T-helper 17 cell (primary cell): ENCODE results near the gene TLDC2. TPM values are rescaled to one million over a fixed set of nuclear protein-coding genes. Genes with fewer than 3 reads are reported as not detected.
A peak's percentile ranks its signal among the peaks of the same experiment; 100 is the strongest.
"Not testable (repeated sequence)": the region's sequence is repeated elsewhere in the genome, so short reads cannot be mapped to it uniquely, and the experiment has no call there.

ENCODE experiments used
- ATAC-seq: fragments of 150-1000 bp; cut with Tn5 transposase; 2 replicates; pipeline ENCODE4 v1.10.0; 2021; ENCODE audit warnings: mild to moderate bottlenecking, moderate library complexity
- DNase-seq, 3 donors: peaks; one replicate each; pipeline versions ENCODE4 v3.0.0 to v3.0.0-alpha.2; 2020 to 2021
- H3K9me3 ChIP-seq: one replicate; pipeline ENCODE4 v1.7.0; 2013; ENCODE audit warnings: low read length, mild to moderate bottlenecking; ENCODE audit not compliant: control insufficient read depth, poor library complexity, severe bottlenecking
- H3K27ac Mint-ChIP-seq: one replicate; pipeline ENCODE4 v1.8.0; 2022; ENCODE audit warnings: mild to moderate bottlenecking, moderate library complexity, mixed read lengths
- H3K27me3 Mint-ChIP-seq: one replicate; pipeline ENCODE4 v1.8.0; 2022; ENCODE audit warnings: mixed read lengths
- H3K36me3 Mint-ChIP-seq: one replicate; pipeline ENCODE4 v1.8.0; 2022; ENCODE audit warnings: low read depth, mixed read lengths
- H3K4me1 Mint-ChIP-seq: one replicate; pipeline ENCODE4 v1.8.0; 2022; ENCODE audit warnings: mild to moderate bottlenecking, mixed read lengths
- H3K4me3 Mint-ChIP-seq: one replicate; pipeline ENCODE4 v1.8.0; 2022; ENCODE audit warnings: mild to moderate bottlenecking, moderate library complexity, mixed read lengths
- total RNA-seq, 4 donors: library from RNA in 2 of 4; stranded (reverse) in 2 of 4; gene quantifications; one replicate each; pipeline ENCODE4 v1.2.3 and lab custom pipeline; 2022 to 2026

The TLDC2 gene
- total RNA-seq, 2 donors from 2014 or later, result not detected

DNA sequence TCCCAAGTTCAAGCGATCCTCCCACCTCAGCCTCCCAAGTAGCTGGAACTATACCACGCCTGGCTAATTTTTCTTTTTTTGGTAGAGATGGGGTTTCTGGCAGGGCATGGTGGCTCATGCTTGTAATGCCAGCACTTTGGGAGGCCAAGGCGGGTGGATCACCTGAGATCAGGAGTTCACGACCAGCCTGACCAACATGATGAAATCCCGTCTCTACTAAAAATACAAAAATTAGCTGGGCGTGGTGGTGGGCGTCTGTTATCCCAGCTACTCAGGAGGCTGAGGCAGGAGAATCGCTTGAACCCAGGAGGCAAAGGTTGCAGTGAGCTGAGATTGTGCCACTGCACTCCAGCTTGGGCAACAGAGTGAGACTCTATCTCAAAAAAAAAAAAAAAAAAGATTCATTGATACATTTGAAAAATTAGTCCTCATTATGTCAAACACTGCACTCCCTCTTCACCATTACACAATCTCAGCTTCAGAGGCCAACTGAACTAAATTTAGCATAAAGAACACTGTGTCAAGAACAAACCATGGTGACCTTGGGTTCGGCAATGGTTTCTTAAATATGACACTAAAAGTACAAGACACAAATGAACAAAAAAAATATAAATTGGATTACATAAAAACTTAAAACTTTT lies 60.9 kb downstream of the TLDC2 start:
- H3K9me3 ChIP-seq, ATAC-seq, H3K36me3 Mint-ChIP-seq, DNase-seq, H3K27me3 Mint-ChIP-seq: not testable (repeated sequence)
- Mint-ChIP-seq H3K4me1 (peaks cover 35% of the 10 kb centered on the region), H3K27ac (peak overlapping the region; percentile 90), H3K4me3 (peak overlapping the region; percentile 19)

DNA sequence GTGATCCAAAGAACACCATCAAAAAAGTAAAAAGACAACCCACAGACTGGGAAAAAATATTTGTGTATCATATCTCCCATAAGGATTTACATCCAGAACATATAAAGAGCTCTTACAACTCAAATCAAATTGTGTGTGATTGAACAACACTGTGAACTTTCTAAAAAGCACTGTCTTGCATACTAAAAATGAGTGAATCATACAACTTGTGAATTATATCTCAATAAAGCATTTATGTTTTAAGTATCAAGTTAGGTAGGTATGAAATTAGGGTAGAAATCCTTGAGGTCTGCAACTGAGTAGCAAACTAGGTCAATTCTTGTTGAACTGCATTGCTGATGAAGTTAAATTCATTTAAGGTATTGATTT lies 61.4 kb downstream of the TLDC2 start:
- ATAC-seq (no peak), DNase-seq (no peak)
- Mint-ChIP-seq H3K27me3 (no peaks in the 10 kb centered on the region), H3K27ac (peak overlapping the region; percentile 90), H3K4me3 (no peak overlapping the region), H3K4me1 (peaks cover 35% of the 10 kb centered on the region), H3K36me3 (peaks cover 6% of the 10 kb centered on the region)
- no peaks in the 10 kb centered on the region for H3K9me3 ChIP-seq

DNA sequence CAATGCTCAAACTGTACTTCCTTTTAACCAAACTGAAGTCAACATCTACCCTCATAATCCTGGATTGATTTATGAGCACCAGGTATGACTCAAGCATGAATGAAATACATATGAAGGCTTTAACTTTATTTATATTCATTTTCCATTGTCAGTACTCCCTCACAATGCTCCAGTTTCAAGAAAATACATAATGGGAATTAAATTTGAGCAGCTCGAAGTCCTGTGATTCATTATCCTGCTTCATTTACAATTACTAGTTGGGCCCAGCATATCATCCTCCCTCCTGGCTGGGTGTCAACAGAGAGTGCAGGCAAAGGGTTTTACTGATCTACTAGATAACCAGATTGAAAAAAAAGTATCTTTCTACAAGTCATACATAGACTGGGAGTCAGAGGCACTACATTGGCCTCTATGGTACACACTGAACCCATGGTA lies 65.5 kb downstream of the TLDC2 start:
- peaks cover 36% of the 10 kb centered on the region for H3K4me1 Mint-ChIP-seq
- DNase-seq (no peak), ATAC-seq (peak; percentile 41)
- H3K27me3 Mint-ChIP-seq, result no peaks in the 10 kb centered on the region
- no peaks in the 10 kb centered on the region for H3K9me3 ChIP-seq
- H3K4me3 Mint-ChIP-seq, result peak overlapping the region; percentile 81
- H3K36me3 Mint-ChIP-seq, result peaks cover 3% of the 10 kb centered on the region
- H3K27ac Mint-ChIP-seq, result peak overlapping the region; percentile 100

Other genes starting within 250 kb of the TLDC2 start
- 10 to 100 TPM; 31.4 to 46.8 TPM for gene SLA2, start 229.9 kb upstream of the TLDC2 start, total RNA-seq
- 10 to 100 TPM; 25.5 to 26.0 TPM for gene NDRG3, start 130.0 kb upstream of the TLDC2 start, total RNA-seq
- 1 to 10 TPM; 9.0 to 9.7 TPM for gene DSN1, start 102.4 kb upstream of the TLDC2 start, total RNA-seq
- gene SAMHD1, start 75.6 kb downstream of the TLDC2 start, total RNA-seq, result 100 to 1,000 TPM; 275 to 286 TPM
- gene RBL1, start 219.9 kb downstream of the TLDC2 start, total RNA-seq, result 10 to 100 TPM; 27.1 to 27.3 TPM